Activated CD8-positive, alpha-beta memory T cell treated with anti-CD3 and anti-CD28 coated beads for 24 hours (primary cell): ENCODE data around the gene PRLH.
"Not testable (repeated sequence)": the region's sequence is repeated elsewhere in the genome, so short reads cannot be mapped to it uniquely, and the experiment has no call there.

Source experiments
- DNase-seq: peaks from one replicate; pipeline ENCODE4 v3.0.0-alpha.2; 2020

The PRLH gene

GRCh38 chr2:237583385-237584295 is 17.3 kb downstream of the PRLH start:
- DNase-seq, result no peak

- DNase-seq, result no peak
Observed at GRCh38 chr2:237585590-237586221, 19.3 kb downstream of the PRLH start.

GRCh38 chr2:237588044-237588696 is 21.8 kb downstream of the PRLH start:
- no peak for DNase-seq

DNA sequence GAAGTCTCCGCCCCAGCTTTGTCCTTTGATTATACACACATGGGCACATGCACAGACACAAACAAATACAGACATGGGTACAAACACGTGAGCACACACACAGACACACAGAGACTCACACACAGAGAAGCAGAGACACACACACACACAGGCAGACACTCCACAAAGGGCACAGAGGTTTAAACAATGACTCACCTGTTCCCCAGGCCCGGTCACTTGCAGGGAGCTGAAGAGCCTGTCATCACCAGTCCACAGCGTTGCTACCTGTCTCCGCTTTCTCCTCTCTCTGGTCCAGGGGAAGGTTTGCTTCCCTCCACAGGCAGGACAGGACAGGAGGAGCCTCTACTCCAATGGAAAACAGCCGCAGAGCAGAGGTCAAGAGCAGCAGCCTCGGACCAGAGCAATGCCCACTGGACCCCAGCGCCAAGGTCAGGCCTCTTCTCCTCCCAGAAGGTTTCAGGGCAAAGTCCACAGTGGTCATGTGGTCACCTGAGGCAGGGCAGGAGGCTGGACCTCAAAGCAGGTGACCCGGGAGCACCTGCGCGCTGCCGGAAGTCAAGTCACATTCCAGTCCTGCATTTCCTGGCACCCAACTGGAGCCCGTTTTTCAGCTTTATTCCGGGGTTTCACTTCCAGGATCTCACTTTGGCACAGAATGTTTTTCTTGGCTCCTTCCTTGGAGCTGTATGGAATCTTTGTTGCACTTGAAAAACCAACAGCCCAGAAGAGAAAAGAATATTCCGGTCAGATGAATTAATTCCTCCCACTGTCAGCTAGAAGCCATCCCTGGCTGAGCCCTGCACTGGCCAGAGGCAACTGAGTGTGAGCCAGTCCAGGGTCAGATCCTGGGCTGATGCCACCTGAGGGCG is 24.1 kb downstream of the PRLH start, which contains the start of gene RAB17:
Gene RAB17, minus strand, starts transcription at position 463 of the 869 bp plus-strand sequence. CDS start 4,580 bp downstream, outside the sequence.
- no peak for DNase-seq

GRCh38 chr2:237591141-237591881 is 24.9 kb downstream of the PRLH start:
- DNase-seq, result no peak

- DNase-seq, result no peak
Observed at GRCh38 chr2:237592425-237592980, 26.1 kb downstream of the PRLH start.

- no peak for DNase-seq
Observed at GRCh38 chr2:237593036-237593435, 26.7 kb downstream of the PRLH start.

DNA sequence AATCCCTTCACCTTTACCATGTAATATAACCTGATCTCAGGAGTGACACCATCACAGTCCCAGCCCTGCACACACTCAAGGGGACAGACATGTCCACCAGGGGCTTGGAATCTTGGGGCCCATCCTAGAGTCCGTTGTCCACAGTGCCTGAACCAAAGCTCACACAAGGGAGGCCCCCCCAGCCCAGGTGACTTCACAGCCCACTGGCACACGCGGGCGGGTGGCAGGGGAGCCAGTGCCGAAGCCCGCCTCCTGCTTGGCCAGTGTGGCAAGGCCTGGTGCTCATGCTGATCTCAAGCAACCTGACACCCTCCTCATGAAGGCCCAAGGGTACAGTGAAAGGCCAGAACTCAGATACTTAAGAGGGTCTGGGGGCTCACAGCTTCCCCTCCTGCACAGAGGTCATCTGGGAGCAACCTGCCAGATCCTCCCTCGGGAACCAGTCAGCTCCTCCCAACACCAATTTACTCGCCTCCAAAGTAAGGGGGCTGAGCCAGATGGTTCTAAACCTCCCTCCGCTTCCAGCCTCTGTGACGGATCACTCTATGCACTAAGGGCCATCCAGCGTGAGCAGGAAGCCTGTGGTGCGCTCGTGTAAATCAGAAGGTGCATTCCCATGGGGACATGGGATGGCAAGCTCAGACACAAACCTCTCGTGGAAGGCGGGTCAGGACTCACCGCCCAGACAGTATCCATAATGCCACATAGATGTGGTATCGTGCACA is 27.4 kb downstream of the PRLH start:
- DNase-seq, result no peak

- DNase-seq, result no peak
Observed at GRCh38 chr2:237594514-237594871, 28.1 kb downstream of the PRLH start.

DNA sequence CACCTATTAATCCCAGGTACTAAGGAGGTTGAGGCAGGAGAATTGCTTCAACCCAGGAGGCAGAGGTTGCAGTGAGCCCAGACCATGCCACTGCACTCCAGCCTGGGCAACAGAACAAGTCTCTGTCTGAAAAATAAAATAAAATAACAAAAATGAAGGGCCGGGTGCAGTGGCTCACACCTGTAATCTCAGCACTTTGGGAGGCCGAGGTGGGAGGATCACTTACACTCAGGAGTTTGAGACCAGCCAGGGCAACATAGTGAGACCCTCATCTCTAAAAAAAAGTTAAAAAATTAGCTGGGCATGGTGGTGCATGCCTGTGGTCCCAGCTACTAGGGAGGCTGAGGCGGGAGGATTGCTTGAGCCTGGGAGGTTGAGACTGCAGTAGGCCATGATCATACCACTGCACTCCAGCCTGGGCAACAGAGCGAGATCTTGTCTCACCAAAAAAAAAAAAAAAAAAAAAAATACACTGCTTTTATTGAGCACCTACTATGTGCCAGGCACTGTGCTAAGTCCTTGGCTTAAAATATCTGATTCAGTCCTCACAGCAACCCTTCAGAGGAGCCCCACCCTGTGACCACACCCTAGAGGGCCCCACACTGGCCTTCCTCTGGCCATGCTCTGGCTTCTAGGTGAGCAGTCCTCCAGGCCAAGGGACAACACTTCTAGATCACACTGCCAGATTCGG is 29.6 kb downstream of the PRLH start:
- DNase-seq, result not testable (repeated sequence)

GRCh38 chr2:237596520-237597195 is 30.3 kb downstream of the PRLH start:
- no peak for DNase-seq

- no peak for DNase-seq
Observed at GRCh38 chr2:237597196-237598145, 31.1 kb downstream of the PRLH start.

DNA sequence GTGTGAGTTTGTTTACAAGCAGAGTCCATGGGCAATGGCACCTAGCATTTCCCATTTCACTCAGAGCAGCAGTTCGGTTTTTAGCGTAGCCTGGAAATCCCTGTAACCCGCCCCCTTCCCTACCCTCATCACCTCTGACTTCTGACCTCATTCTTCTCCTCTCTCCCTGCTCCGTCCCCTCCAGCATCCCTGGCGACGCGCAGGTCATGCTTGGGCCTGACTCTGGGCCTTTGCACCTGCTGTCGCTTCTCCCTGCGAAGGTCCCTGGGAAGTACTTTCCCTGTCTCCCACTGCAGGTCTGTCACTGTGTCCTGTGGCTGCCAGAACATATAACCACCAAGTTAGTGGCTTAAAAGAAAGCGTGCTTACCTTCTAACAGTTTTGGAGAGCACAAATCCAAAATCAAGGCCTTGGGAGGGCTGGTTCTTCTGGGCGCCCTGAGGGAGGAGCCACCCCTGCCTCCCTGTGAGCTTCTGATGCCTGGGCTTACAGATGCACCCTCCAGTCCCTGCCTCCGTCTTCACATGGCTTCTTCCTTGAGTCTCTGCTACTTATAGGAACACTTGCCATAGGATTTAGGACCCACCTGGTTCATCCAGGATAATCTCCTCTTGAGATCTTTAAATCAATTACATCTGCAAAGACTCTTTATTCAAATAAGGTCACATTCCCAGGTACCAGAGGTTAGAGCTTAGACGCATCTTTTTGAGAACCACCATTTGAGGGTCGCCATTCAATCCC is 32.3 kb downstream of the PRLH start:
- no peak for DNase-seq

- no peak for DNase-seq
Observed at GRCh38 chr2:237599465-237600110, 33.2 kb downstream of the PRLH start.

- no peak for DNase-seq
Observed at GRCh38 chr2:237600205-237600846, 34.0 kb downstream of the PRLH start.

GRCh38 chr2:237601453-237602116 is 35.2 kb downstream of the PRLH start:
- DNase-seq, result no peak
